ENCODE results near the gene CMSS1.

GRCh38 chr3:100076731-100077529 lies 259.3 kb downstream of the CMSS1 start:
- no peak for TF ChIP-seq CTCF (IDR thresholded peaks at IDR 0.05)
- TF ChIP-seq POLR2A (IDR thresholded peaks at IDR 0.05), result no peak

All from right lobe of liver (tissue), 4 donors.